HCT116 (cell line): ENCODE data around the gene GJB1. TPM values are rescaled to one million over a fixed set of nuclear protein-coding genes. Genes with fewer than 3 reads are reported as not detected.

Source experiments
- ATAC-seq: fragments of 200-7000 bp; cut with Tn5 transposase; 2 replicates; pipeline ENCODE4 v1.9.1; 2020; ENCODE audit warnings: mild to moderate bottlenecking, moderate library complexity
- BruUV-seq: library from RNA; stranded (reverse); fragments of 400-500 nt; replicated peaks from 2 replicates; lab custom pipeline; 2021; lab: Mats Ljungman, UMichigan
- CTCF ChIA-PET: fragments of 300-600 bp; sonication (Branson Sonifier 250); formaldehyde crosslinking; loops from one replicate; lab custom pipeline; 2021; ENCODE audit warnings: antibody characterized with exemption; lab: Charles Lee
- POLR2A ChIA-PET: fragments of 300-600, 350-600 bp; sonication (Branson Sonifier 250); formaldehyde crosslinking; loops from one replicate; lab custom pipeline; 2021; ENCODE audit warnings: antibody characterized with exemption; lab: Charles Lee
- RAD21 ChIA-PET, 2 experiments: fragments of 300-600 bp; sonication (Branson Sonifier 250); formaldehyde crosslinking; loops; one replicate each; lab custom pipeline; 2023; ENCODE audit warnings: low total read pairs in 2 of 2; ENCODE audit not compliant: uncharacterized antibody in 2 of 2, unreplicated experiment in 2 of 2, low non-redundant PET in 1 of 2; lab: Charles Lee
- DNase-seq: peaks from one replicate; pipeline ENCODE4 v3.0.0-alpha.2; 2010; ENCODE audit warnings: low read depth, low spot score
- H2AFZ ChIP-seq: fragments of 200-600 bp; shearing (Covaris generic), sonication (generic); 2 replicates; pipeline ENCODE4 v1.6.1; 2017; ENCODE audit warnings: low read depth, mixed run types, mixed read lengths, antibody characterized with exemption, low read length; ENCODE audit not compliant: poor library complexity, severe bottlenecking
- H3K27ac ChIP-seq: 2 replicates; pipeline ENCODE4 v1.5.1; 2012; ENCODE audit warnings: low read depth, low read length
- H3K27me3 ChIP-seq: fragments of 200-600 bp; sonication (generic); 2 replicates; pipeline ENCODE4 v1.6.1; 2016; ENCODE audit warnings: mixed run types, low read length, mixed read lengths; ENCODE audit not compliant: insufficient read depth
- H3K36me3 ChIP-seq, 2 experiments: fragments of 200-500 bp in 1 of 2; fragments of 200-600 bp in 1 of 2; sonication (Bioruptor generic) in 1 of 2; sonication (generic) in 1 of 2; 2 replicates each; pipeline versions ENCODE4 v1.5.1 to v1.6.1; 2014 to 2016; ENCODE audit warnings: low read length in 2 of 2, inconsistent platforms in 1 of 2, mixed read lengths in 1 of 2, mixed run types in 1 of 2; ENCODE audit not compliant: insufficient read depth in 2 of 2, control insufficient read depth in 1 of 2
- H3K4me1 ChIP-seq, 2 experiments: fragments of 200-600 bp in 1 of 2; sonication (generic) in 1 of 2; 2 replicates each; pipeline versions ENCODE4 v1.5.1 to v1.6.1; 2012 to 2017; ENCODE audit warnings: low read length in 2 of 2, inconsistent platforms in 1 of 2, mild to moderate bottlenecking in 1 of 2, mixed read lengths in 1 of 2, mixed run types in 1 of 2, moderate library complexity in 1 of 2; ENCODE audit not compliant: insufficient read depth in 2 of 2, control insufficient read depth in 1 of 2
- H3K4me2 ChIP-seq: fragments of 200-600 bp; sonication (generic); 2 replicates; pipeline ENCODE4 v1.6.1; 2017; ENCODE audit warnings: mixed run types, low read length, mixed read lengths
- H3K4me3 ChIP-seq, 2 experiments: fragments of 200-600 bp in 1 of 2; sonication (generic) in 1 of 2; replicated peaks in 1 of 2; 2 replicates each; pipeline ENCODE4 v1.5.1; 2011 to 2016; ENCODE audit warnings: low read length in 2 of 2, control low read depth in 1 of 2, low read depth in 1 of 2, mild to moderate bottlenecking in 1 of 2, mixed read lengths in 1 of 2, mixed run types in 1 of 2
- H3K79me2 ChIP-seq: fragments of 200-600 bp; sonication (generic); 2 replicates; pipeline ENCODE4 v1.6.1; 2017; ENCODE audit warnings: mild to moderate bottlenecking, mixed run types, low read length, moderate library complexity, mixed read lengths; ENCODE audit not compliant: insufficient read depth
- H3K9ac ChIP-seq: fragments of 200-600 bp; sonication (generic); 2 replicates; pipeline ENCODE4 v1.6.1; 2016; ENCODE audit warnings: low read length, mixed read lengths
- H3K9me2 ChIP-seq: fragments of 200-600 bp; sonication (generic), shearing (Covaris generic); 2 replicates; pipeline ENCODE4 v1.6.1; 2017; ENCODE audit warnings: mixed run types, mild to moderate bottlenecking, moderate library complexity; ENCODE audit not compliant: insufficient read depth
- H3K9me3 ChIP-seq, 2 experiments: fragments of 200-500 bp in 1 of 2; fragments of 200-600 bp in 1 of 2; sonication (Bioruptor generic) in 1 of 2; sonication (generic) in 1 of 2; 2 replicates each; pipeline ENCODE4 v1.6.1; 2014 to 2017; ENCODE audit warnings: low read length in 2 of 2, mixed read lengths in 2 of 2, inconsistent platforms in 1 of 2, low read depth in 1 of 2, mild to moderate bottlenecking in 1 of 2, mixed run types in 1 of 2, moderate library complexity in 1 of 2; ENCODE audit not compliant: control insufficient read depth in 1 of 2, insufficient read depth in 1 of 2
- H4K20me1 ChIP-seq: fragments of 200-600 bp; sonication (generic), shearing (Covaris generic); 2 replicates; pipeline ENCODE4 v1.6.1; 2017; ENCODE audit warnings: mixed run types, mild to moderate bottlenecking, moderate library complexity; ENCODE audit not compliant: insufficient read depth
- CEBPB ChIP-seq: IDR thresholded peaks from 2 replicates; pipeline ENCODE4 v1.6.1; 2012; ENCODE audit warnings: low read depth
- EGR1 ChIP-seq: IDR thresholded peaks from 2 replicates; pipeline ENCODE4 v1.6.1; 2012; ENCODE audit warnings: low read depth
- EZH2 ChIP-seq: fragments of 200-600 bp; sonication (generic); IDR thresholded peaks from 2 replicates; pipeline ENCODE4 v1.6.1; 2017; ENCODE audit warnings: antibody characterized with exemption, mixed run types
- MAX ChIP-seq: IDR thresholded peaks from 2 replicates; pipeline ENCODE4 v1.6.1; 2012
- POLR2AphosphoS5 ChIP-seq: IDR thresholded peaks from 2 replicates; pipeline ENCODE4 v1.6.1; 2011; ENCODE audit warnings: mild to moderate bottlenecking, low read depth, low read length, moderate library complexity
- RAD21 ChIP-seq: IDR thresholded peaks from 2 replicates; pipeline ENCODE4 v1.6.1; 2012; ENCODE audit warnings: low read depth, mild to moderate bottlenecking
- REST ChIP-seq: IDR thresholded peaks from 2 replicates; pipeline ENCODE4 v1.6.1; 2012; ENCODE audit warnings: low read depth
- SIN3A ChIP-seq: IDR thresholded peaks from 2 replicates; pipeline ENCODE4 v1.6.1; 2012; ENCODE audit warnings: low read depth
- SP1 ChIP-seq: IDR thresholded peaks from 2 replicates; pipeline ENCODE4 v1.6.1; 2012; ENCODE audit warnings: low read depth
- SRF ChIP-seq: IDR thresholded peaks from 2 replicates; pipeline ENCODE4 v1.6.1; 2012; ENCODE audit warnings: low read depth
- TCF7L2 ChIP-seq: IDR thresholded peaks from 2 replicates; pipeline ENCODE4 v1.7.0; 2011; ENCODE audit warnings: borderline replicate concordance, inconsistent platforms; ENCODE audit not compliant: insufficient read depth, insufficient read length; ENCODE audit errors: extremely low read depth
- YY1 ChIP-seq: IDR thresholded peaks from 2 replicates; pipeline ENCODE4 v1.6.1; 2011; ENCODE audit warnings: low read length, low read depth, moderate library complexity, mild to moderate bottlenecking; ENCODE audit not compliant: insufficient replicate concordance; ENCODE audit errors: extremely low read depth
- ZBTB33 ChIP-seq: IDR thresholded peaks from 2 replicates; pipeline ENCODE4 v1.6.1; 2011; ENCODE audit warnings: mild to moderate bottlenecking, low read length, moderate library complexity; ENCODE audit not compliant: insufficient replicate concordance; ENCODE audit errors: extremely low read depth
- ZFX ChIP-seq: fragments of 450-650 bp; IDR thresholded peaks from 2 replicates; pipeline ENCODE4 v1.6.1; 2017
- intact Hi-C: fragments of 100-400 bp; cut with micrococcal nuclease; formaldehyde crosslinking; loops from 2 replicates; pipeline ENCODE4 v1.10.0; 2022
- total RNA-seq: library from RNA; stranded (reverse); gene quantifications from one replicate; pipeline ENCODE4 v1.2.1, GENCODE V29; 2021; ENCODE audit not compliant: unreplicated experiment

The GJB1 gene
- total RNA-seq, 1 experiment from 2014 or later = not detected

DNA sequence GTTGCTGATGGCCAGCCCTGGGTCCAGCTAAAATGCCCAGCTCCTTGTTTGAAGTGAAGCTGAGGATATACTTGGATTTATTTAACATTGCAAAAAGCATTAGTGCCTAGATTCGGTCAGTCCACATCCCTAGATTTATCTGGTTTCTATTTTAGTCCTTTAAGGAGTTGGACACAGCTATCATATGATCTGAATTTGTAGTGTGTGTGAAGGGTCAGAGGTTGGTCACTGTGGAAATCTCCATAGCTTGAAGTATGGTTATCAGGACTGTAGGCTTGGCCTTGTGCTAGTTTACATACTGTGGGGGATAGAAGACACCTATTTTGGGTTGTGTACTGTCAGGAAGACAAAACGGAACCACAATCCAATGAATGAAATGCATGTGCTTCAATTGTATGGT, 49.6 kb upstream of the GJB1 start:
- no peaks in the 10 kb centered on the region for H3K79me2 ChIP-seq
- no peak overlapping the region for H3K4me2 ChIP-seq
- ChIA-PET CTCF (no interaction called here), RAD21 (no interaction called here), POLR2A (no interaction called here)
- H3K36me3 ChIP-seq = no peaks in the 10 kb centered on the region
- H3K9ac ChIP-seq = no peak overlapping the region
- no peaks in the 10 kb centered on the region for H3K4me1 ChIP-seq
- TF ChIP-seq ZFX = no peak
- TF ChIP-seq EGR1 = no peak
- TF ChIP-seq SIN3A = no peak
- intact Hi-C loops = no loop called here
- H4K20me1 ChIP-seq = no peaks in the 10 kb centered on the region
- BruUV-seq = no TSS peak
- H3K4me3 ChIP-seq = no peak overlapping the region
- H3K9me2 ChIP-seq = no peaks in the 10 kb centered on the region
- no peaks in the 10 kb centered on the region for H3K9me3 ChIP-seq
- DNase-seq (no peak), ATAC-seq (no peak)
- no peaks in the 10 kb centered on the region for H3K27me3 ChIP-seq
- no peak overlapping the region for H3K27ac ChIP-seq
- H2AFZ ChIP-seq = no peak overlapping the region

- BruUV-seq = no TSS peak
- intact Hi-C loops = loop anchor here (5.0 kb wide), 2 partner anchors 77 to 407 kb away; partner anchors contain the start of gene FOXO4
Measured at GRCh38 chrX:71174795-71175194, 48.2 kb upstream of the GJB1 start.

More at GRCh38 chrX:71174795-71175194, 48.2 kb upstream of the GJB1 start:
- Histone ChIP-seq H3K4me2 (no peak overlapping the region), H3K27ac (no peak overlapping the region), H3K79me2 (no peaks in the 10 kb centered on the region), H3K4me3 (no peak overlapping the region), H2AFZ (no peak overlapping the region), H3K27me3 (no peaks in the 10 kb centered on the region), H3K36me3 (no peaks in the 10 kb centered on the region), H3K4me1 (no peaks in the 10 kb centered on the region), H3K9me2 (no peaks in the 10 kb centered on the region), H3K9me3 (no peaks in the 10 kb centered on the region), H4K20me1 (no peaks in the 10 kb centered on the region), H3K9ac (no peak overlapping the region)
- TF ChIP-seq SP1 (no peak), REST (no peak), TCF7L2 (no peak), MAX (no peak), POLR2AphosphoS5 (no peak), ZBTB33 (no peak), RAD21 (no peak), ZFX (no peak), YY1 (no peak), SRF (no peak), CEBPB (no peak), EZH2 (no peak)
- CTCF ChIA-PET = no interaction called here
- DNase-seq = no peak
- POLR2A ChIA-PET = no interaction called here
- RAD21 ChIA-PET = no interaction called here
- ATAC-seq = no peak
